GM21723 (cell line): ENCODE results near the gene HIGD1C.
"Not testable (repeated sequence)": the region's sequence is repeated elsewhere in the genome, so short reads cannot be mapped to it uniquely, and the experiment has no call there.

Experiments used
- ATAC-seq: cut with Tn5 transposase; IDR thresholded peaks from one replicate; pipeline ENCODE4 v1.9.1; 2021; ENCODE audit warnings: mild to moderate bottlenecking, moderate library complexity; ENCODE audit not compliant: unreplicated experiment

The HIGD1C gene

DNA sequence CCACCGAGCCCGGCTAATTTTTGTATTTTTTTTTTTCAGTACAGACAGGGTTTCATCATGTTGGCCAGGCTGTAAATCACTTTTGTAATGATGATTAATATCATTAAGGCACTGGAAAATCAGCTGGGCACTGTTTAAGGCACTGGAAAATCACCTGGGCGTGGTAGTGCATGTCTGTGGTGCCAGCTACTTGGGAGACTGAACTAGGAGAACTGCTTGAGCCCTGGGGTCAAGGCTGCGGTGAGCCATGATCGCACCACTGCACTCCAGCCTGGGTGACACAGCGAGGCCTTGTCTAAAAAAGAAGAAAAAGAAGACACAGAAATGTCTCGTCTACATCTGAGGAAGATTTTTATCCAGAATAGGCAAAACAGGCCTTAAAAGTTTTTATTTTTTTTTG is 61.1 kb downstream of the HIGD1C start:
- ATAC-seq = no peak

DNA sequence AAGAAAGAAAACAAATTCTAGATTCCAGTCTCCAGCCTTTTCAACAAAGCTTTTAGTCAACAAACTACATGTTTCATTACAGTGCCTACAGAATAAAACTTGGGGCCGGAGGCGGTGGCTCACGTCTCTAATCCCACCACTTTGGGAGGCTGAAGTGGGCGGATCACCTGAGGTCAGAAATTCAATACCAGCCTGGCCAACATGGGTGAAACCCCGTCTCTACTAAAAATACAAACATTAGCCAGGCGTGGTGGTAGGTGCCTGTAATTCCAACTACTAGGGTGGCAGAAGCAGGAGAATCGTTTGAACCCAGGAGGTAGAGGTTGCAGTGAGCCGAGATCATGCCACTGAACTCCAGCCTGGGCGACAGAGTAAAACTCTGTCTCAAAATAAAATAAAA is 62.1 kb downstream of the HIGD1C start:
- not testable (repeated sequence) for ATAC-seq

DNA sequence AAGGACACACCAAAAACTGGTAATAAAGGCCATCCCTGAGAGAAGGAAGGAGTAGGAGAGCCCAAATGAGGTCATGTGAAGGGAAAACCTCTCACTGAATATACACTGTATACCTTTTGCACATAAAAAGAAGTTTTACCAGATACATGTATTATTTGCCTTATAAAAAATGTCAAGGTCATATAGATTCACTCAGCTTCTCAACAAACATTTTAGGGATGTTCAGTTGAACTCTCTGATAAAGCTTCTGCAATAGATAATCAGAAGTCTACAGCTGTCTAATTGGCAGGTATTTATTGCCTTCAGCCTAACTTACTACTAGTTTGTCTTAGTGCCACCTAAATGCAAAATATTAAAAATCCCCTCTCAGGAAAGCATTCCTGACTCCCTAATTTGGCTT is 65.1 kb downstream of the HIGD1C start:
- ATAC-seq = no peak

DNA sequence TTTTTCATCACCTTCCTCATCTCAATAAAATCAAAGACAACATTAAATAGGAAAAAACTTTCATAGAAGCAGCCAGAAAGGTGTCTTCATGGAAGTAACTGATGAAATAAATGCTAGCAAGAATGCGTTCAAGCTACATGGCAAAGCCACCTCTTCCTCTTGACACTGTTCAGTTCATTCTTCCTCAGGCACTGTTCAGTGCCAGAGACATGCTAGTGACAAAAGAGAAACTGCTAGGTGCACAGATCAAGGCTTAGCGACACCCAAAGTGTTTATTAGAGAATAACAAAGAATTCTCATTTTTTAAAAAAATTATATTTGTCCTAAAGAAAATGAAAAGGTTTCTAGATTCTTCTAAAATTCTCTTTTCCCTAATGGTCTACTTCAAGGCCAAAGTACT is 66.6 kb downstream of the HIGD1C start:
- ATAC-seq = no peak

DNA sequence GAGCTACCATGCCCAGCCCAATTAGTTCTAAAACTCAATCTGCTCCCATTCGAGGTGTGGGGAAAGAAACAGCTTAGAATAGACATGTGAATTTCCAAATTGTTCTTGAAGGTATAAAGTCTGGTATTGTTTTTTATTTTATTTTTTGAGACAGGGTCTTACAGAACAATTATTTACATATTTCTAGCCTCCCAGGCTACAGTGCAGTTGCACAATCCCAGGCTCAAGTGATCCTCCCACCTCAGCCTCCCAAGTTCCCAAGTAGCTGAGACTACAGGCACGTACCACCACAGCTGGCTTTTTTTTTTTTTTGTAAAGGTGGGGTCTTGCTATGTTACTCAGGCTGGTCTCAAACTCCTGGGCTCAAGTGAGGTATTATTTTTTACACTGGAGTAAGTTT is 67.6 kb downstream of the HIGD1C start:
- ATAC-seq = no peak
